HepG2 (cell line): ENCODE results near the gene ANAPC16. TPM values are rescaled to one million over a fixed set of nuclear protein-coding genes. Genes with fewer than 3 reads are reported as not detected.

Experiments
- ATF1 ChIP-seq: IDR thresholded peaks from 2 replicates; pipeline ENCODE4 v1.6.1; 2016; ENCODE audit warnings: mild to moderate bottlenecking, control low read depth
- ATF7 ChIP-seq, 2 experiments: fragments of 450-650 bp in 1 of 2; sonication (generic) in 1 of 2; formaldehyde crosslinking in 1 of 2; IDR thresholded peaks; 2 replicates each; pipeline versions ENCODE4 v1.4.0 to v1.6.1; 2016 to 2020; ENCODE audit warnings: antibody characterized with exemption in 1 of 2, mild to moderate bottlenecking in 1 of 2, missing genetic modification reagents in 1 of 2
- ATM ChIP-seq: fragments of 450-650 bp; IDR thresholded peaks from 2 replicates; pipeline ENCODE4 v1.7.1; 2017; ENCODE audit warnings: mild to moderate bottlenecking, borderline replicate concordance
- DNMT1 ChIP-seq: sonication (generic); formaldehyde crosslinking; IDR thresholded peaks from 2 replicates; pipeline ENCODE4 v1.5.1; 2020; ENCODE audit warnings: mild to moderate bottlenecking, missing genetic modification reagents
- E2F2 ChIP-seq: sonication (generic); formaldehyde crosslinking; IDR thresholded peaks from 2 replicates; pipeline ENCODE4 v1.4.0; 2020; ENCODE audit warnings: missing genetic modification reagents, borderline replicate concordance
- ELF1 ChIP-seq: sonication (generic); formaldehyde crosslinking; IDR thresholded peaks from 2 replicates; pipeline ENCODE4 v1.4.0; 2020; ENCODE audit warnings: missing genetic modification reagents
- EP300 ChIP-seq, 3 experiments: sonication (generic) in 1 of 3; formaldehyde crosslinking in 1 of 3; IDR thresholded peaks; 2 replicates each; pipeline versions ENCODE4 v1.5.1 to v1.6.1; 2011 to 2020; ENCODE audit warnings: low read depth in 2 of 3, low read length in 2 of 3, borderline replicate concordance in 1 of 3, improper control_type of control experiment in 1 of 3, mild to moderate bottlenecking in 1 of 3, missing genetic modification reagents in 1 of 3, moderate library complexity in 1 of 3
- FIP1L1 ChIP-seq: fragments of 200-400 bp; formaldehyde crosslinking; IDR thresholded peaks from 2 replicates; pipeline ENCODE4 v1.6.1; 2018; ENCODE audit warnings: low read depth, mild to moderate bottlenecking, low read length, moderate library complexity, borderline replicate concordance; ENCODE audit not compliant: insufficient read depth
- FOXO4 ChIP-seq: sonication (generic); formaldehyde crosslinking; conservative IDR thresholded peaks from 2 replicates; pipeline ENCODE4 v1.8.1; 2023; ENCODE audit warnings: missing genetic modification reagents
- HNF4A ChIP-seq: sonication (generic); formaldehyde crosslinking; IDR thresholded peaks from 2 replicates; pipeline ENCODE4 v1.4.0; 2020; ENCODE audit warnings: missing genetic modification reagents
- KAT2B ChIP-seq: fragments of 150-350 bp; IDR thresholded peaks from 2 replicates; pipeline ENCODE4 v1.6.1; 2014; ENCODE audit warnings: low read depth, low read length, borderline replicate concordance
- KDM6A ChIP-seq: IDR thresholded peaks from 2 replicates; pipeline ENCODE4 v1.6.1; 2016; ENCODE audit warnings: low read depth
- KLF12 ChIP-seq: sonication (generic); formaldehyde crosslinking; IDR thresholded peaks from 2 replicates; pipeline ENCODE4 v1.4.0; 2020; ENCODE audit warnings: missing genetic modification reagents, borderline replicate concordance
- KLF9 ChIP-seq: IDR thresholded peaks from 2 replicates; pipeline ENCODE4 v1.6.1; 2016; ENCODE audit warnings: low read depth
- KMT2A ChIP-seq: sonication (generic); formaldehyde crosslinking; IDR thresholded peaks from 2 replicates; pipeline ENCODE4 v1.4.0; 2020; ENCODE audit warnings: missing genetic modification reagents
- RARA ChIP-seq: IDR thresholded peaks from 2 replicates; pipeline ENCODE4 v1.6.1; 2016; ENCODE audit warnings: missing genetic modification reagents, missing compliant biosample characterization
- RBAK ChIP-seq: sonication (generic); formaldehyde crosslinking; IDR thresholded peaks from 2 replicates; pipeline ENCODE4 v1.5.1; 2020; ENCODE audit warnings: mild to moderate bottlenecking, missing genetic modification reagents
- TRAFD1 ChIP-seq: sonication (generic); formaldehyde crosslinking; IDR thresholded peaks from 2 replicates; pipeline ENCODE4 v1.5.1; 2020; ENCODE audit warnings: missing genetic modification reagents, mild to moderate bottlenecking, borderline replicate concordance
- YEATS4 ChIP-seq: sonication (generic); formaldehyde crosslinking; IDR thresholded peaks from 2 replicates; pipeline ENCODE4 v1.4.0; 2020; ENCODE audit warnings: missing genetic modification reagents, borderline replicate concordance
- ZC3H4 ChIP-seq: sonication (generic); formaldehyde crosslinking; IDR thresholded peaks from 2 replicates; pipeline ENCODE4 v1.4.0; 2020; ENCODE audit warnings: missing genetic modification reagents, borderline replicate concordance
- ZFP36L1 ChIP-seq: sonication (generic); formaldehyde crosslinking; IDR thresholded peaks from 2 replicates; pipeline ENCODE4 v1.8.0; 2022; ENCODE audit warnings: mild to moderate bottlenecking, missing genetic modification reagents, moderate library complexity
- ZFP41 ChIP-seq: sonication (generic); formaldehyde crosslinking; IDR thresholded peaks from 2 replicates; pipeline ENCODE4 v1.4.0; 2020; ENCODE audit warnings: mild to moderate bottlenecking, missing genetic modification reagents, borderline replicate concordance
- ZNF296 ChIP-seq: sonication (generic); formaldehyde crosslinking; conservative IDR thresholded peaks from 2 replicates; pipeline ENCODE4 v1.5.0; 2020; ENCODE audit warnings: mild to moderate bottlenecking, missing genetic modification reagents
- ZNF549 ChIP-seq: sonication (generic); formaldehyde crosslinking; IDR thresholded peaks from 2 replicates; pipeline ENCODE4 v1.5.0; 2020; ENCODE audit warnings: missing genetic modification reagents
- ZNF644 ChIP-seq: IDR thresholded peaks from 2 replicates; pipeline ENCODE4 v1.6.1; 2016; ENCODE audit warnings: low read depth
- ZNF747 ChIP-seq: sonication (generic); formaldehyde crosslinking; IDR thresholded peaks from 2 replicates; pipeline ENCODE4 v1.8.1; 2023; ENCODE audit warnings: missing genetic modification reagents, mild to moderate bottlenecking, borderline replicate concordance
- ZSCAN21 ChIP-seq: sonication (generic); formaldehyde crosslinking; IDR thresholded peaks from 2 replicates; pipeline ENCODE4 v1.8.0; 2022; ENCODE audit warnings: mild to moderate bottlenecking, missing genetic modification reagents, moderate library complexity, borderline replicate concordance
- polyA plus RNA-seq, 8 experiments: library from polyadenylated mRNA; depleted of rRNA in 3 of 8; stranded (reverse) in 7 of 8; unstranded in 1 of 8; fragments of >200 nt; fragmentation: Illumina TruSeq in 4 of 8; extraction: Trizol in 4 of 8; gene quantifications; 2 replicates each; pipeline versions ENCODE4 v1.2.1 to v1.2.3, GENCODE V29; 2011 to 2016; ENCODE audit warnings: low read depth in 4 of 8, missing spikeins in 1 of 8, mixed read lengths in 1 of 8; ENCODE audit not compliant: insufficient read depth in 1 of 8
- total RNA-seq, 5 experiments: library from RNA; depleted of rRNA; stranded (reverse); fragments of >200 nt; fragmentation: Illumina TruSeq; extraction: Trizol; gene quantifications; 2 replicates each; pipeline ENCODE4 v1.2.3, GENCODE V29; 2016; ENCODE audit warnings: low read depth in 1 of 5

Gene ANAPC16
- total and polyA plus RNA-seq, 2 of the 13 experiments (the other 11 are each of a cell fraction or from before 2014, with no cell fraction given) = 74.8 to 89.4 TPM

- TF ChIP-seq KLF12 (CRISPR knock-in tag) (no peak), ZSCAN21 (CRISPR knock-in tag) (peak; percentile 68; the same call in 1 of the 2 replicates), E2F2 (CRISPR knock-in tag) (no peak), RBAK (CRISPR knock-in tag) (no peak), ZNF296 (CRISPR knock-in tag) (no peak), KDM6A (CRISPR knock-in tag) (no peak), HNF4A (CRISPR knock-in tag) (peak; percentile 74), ELF1 (peak; percentile 64; the same call in 1 of the 2 replicates), RARA (CRISPR knock-in tag) (peak; percentile 55), ATF1 (CRISPR knock-in tag) (no peak), TRAFD1 (no peak), KLF9 (no peak), ZFP36L1 (CRISPR knock-in tag) (no peak), ZNF747 (CRISPR knock-in tag) (no peak; the same call in 1 of the 2 replicates), DNMT1 (CRISPR knock-in tag) (no peak), ZNF549 (no peak), FOXO4 (CRISPR knock-in tag) (0 out of 2 replicates have a peak, but pooled peaks have one; percentile 84), EP300 (IDR thresholded peaks at IDR 0.05; ENCODE audit: low read depth in 2 of 2, low read length in 2 of 2) (peak; percentile 60 to 86; a peak in 3 of 4 replicates), EP300 (CRISPR knock-in tag; IDR thresholded peaks at IDR 0.05; ENCODE audit: borderline replicate concordance) (peak; percentile 92), YEATS4 (peak; percentile 94; the same call in 1 of the 2 replicates), ATF7 (IDR thresholded peaks at IDR 0.05) (peak; percentile 50; the same call in 1 of the 2 replicates), ATF7 (CRISPR knock-in tag; IDR thresholded peaks at IDR 0.05) (peak; percentile 62; the same call in 1 of the 2 replicates), KMT2A (no peak), ZNF644 (CRISPR knock-in tag) (no peak), ATM (no peak), ZFP41 (no peak), KAT2B (no peak), ZC3H4 (peak; percentile 69; the same call in 1 of the 2 replicates), FIP1L1 (0 out of 2 replicates have a peak, but pooled peaks have one; percentile 14)
These were observed 57.0 kb downstream of the ANAPC16 start (continued) for GRCh38 chr10:72272689-72273409.
